ENCODE data around the gene CAPN1. TPM values are rescaled to one million over a fixed set of nuclear protein-coding genes. Genes with fewer than 3 reads are reported as not detected.
A peak's percentile ranks its signal among the peaks of the same experiment; 100 is the strongest.

The CAPN1 gene
- total and polyA plus RNA-seq, 9 of the 15 experiments (the other 6 are each of a cell fraction or from before 2014, with no cell fraction given): 3.5 to 199 (median 61.6) TPM

GRCh38 chr11:65182258-65183170 is 786 bp downstream of the CAPN1 start:
- CTCF ChIA-PET (ENCODE audit: low intra/inter-chr PET ratio): no interaction called here
- peak overlapping the region; percentile 82 for H3K27ac ChIP-seq (ENCODE audit: extremely low read depth, low read depth, low read length)
- peak overlapping the region; percentile 90 to 98 for H3K9ac ChIP-seq (ENCODE audit: insufficient read depth in 1 of 2, low read depth in 2 of 2, low read length in 2 of 2)
- peaks cover 48% of the 10 kb centered on the region for H3K36me3 ChIP-seq (ENCODE audit: control insufficient read depth, insufficient read depth, low read length)
- no peaks in the 10 kb centered on the region for H3K9me1 ChIP-seq (ENCODE audit: control insufficient read depth, insufficient read depth, low read length)
- peaks cover 11 to 54% of the 10 kb centered on the region in 2 experiments for H3K4me1 ChIP-seq (replicated peaks in 1 of 2; ENCODE audit: control insufficient read depth in 2 of 2, insufficient read depth in 2 of 2, low read length in 2 of 2)
- peak overlapping the region; percentile 94 for H3K4me2 ChIP-seq (ENCODE audit: insufficient read depth, low read length)
- ATAC-seq (peak; percentile 59), FAIRE-seq (peak; percentile 72), DNase-seq (ENCODE audit: extremely low read depth in 1 of 4, low spot score in 3 of 4) (peak in 3 of 4 experiments; percentile 46 to 59 (median 56))
- in situ Hi-C loops (cut with MboI) (no loop called here), intact Hi-C loops (cut with micrococcal nuclease) (no loop called here)
- POLR2A ChIA-PET: interaction anchor here (0.6 to 5.7 kb wide), 12 partner anchors 9 to 317 kb away, joined by 3 to 90 read pairs (median 3); partner anchors contain the start of genes FAU, MRPL49, POLA2 and SPDYC
- H3K27me3 ChIP-seq (ENCODE audit: control insufficient read depth in 2 of 2, insufficient read depth in 2 of 2, low read length in 2 of 2): no peaks in the 10 kb centered on the region
- 26% methylated on average over 23 of the region's 23 CpGs for WGBS (ENCODE audit: insufficient coverage, low coverage, missing lambda C conversion rate)
- no peaks in the 10 kb centered on the region for H4K20me1 ChIP-seq (replicated peaks; ENCODE audit: control insufficient read depth, insufficient read depth, low read length)
- no TSS peak for BruUV-seq (replicated peaks)
- peaks cover 45% of the 10 kb centered on the region for H3K79me2 ChIP-seq (ENCODE audit: control insufficient read depth, insufficient read depth, low read length)
- H3K4me3 ChIP-seq: peak overlapping the region; percentile 98
- no peaks in the 10 kb centered on the region for H3K9me3 ChIP-seq (replicated peaks; ENCODE audit: control insufficient read depth, insufficient read depth, low read depth, low read length)
- peak overlapping the region; percentile 53 for H2AFZ ChIP-seq (ENCODE audit: low read depth, low read length)
- TF ChIP-seq, protein P1, sequence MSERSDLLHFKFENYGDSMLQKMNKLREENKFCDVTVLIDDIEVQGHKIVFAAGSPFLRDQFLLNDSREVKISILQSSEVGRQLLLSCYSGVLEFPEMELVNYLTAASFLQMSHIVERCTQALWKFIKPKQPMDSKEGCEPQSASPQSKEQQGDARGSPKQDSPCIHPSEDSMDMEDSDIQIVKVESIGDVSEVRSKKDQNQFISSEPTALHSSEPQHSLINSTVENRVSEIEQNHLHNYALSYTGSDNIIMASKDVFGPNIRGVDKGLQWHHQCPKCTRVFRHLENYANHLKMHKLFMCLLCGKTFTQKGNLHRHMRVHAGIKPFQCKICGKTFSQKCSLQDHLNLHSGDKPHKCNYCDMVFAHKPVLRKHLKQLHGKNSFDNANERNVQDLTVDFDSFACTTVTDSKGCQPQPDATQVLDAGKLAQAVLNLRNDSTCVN (CRISPR knock-in tag; IDR thresholded peaks at IDR 0.05): no peak
- no peak for TF ChIP-seq FOSL1 (tag; conservative IDR thresholded peaks at IDR 0.05)
- TF ChIP-seq, protein P2, sequence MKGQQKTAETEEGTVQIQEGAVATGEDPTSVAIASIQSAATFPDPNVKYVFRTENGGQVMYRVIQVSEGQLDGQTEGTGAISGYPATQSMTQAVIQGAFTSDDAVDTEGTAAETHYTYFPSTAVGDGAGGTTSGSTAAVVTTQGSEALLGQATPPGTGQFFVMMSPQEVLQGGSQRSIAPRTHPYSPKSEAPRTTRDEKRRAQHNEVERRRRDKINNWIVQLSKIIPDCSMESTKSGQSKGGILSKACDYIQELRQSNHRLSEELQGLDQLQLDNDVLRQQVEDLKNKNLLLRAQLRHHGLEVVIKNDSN (CRISPR knock-in tag; IDR thresholded peaks at IDR 0.05): peak; percentile 64
- TF ChIP-seq SPI1 (IDR thresholded peaks at IDR 0.05; ENCODE audit: borderline replicate concordance, low read depth, low read length): no peak
- no peak for TF ChIP-seq MCM2 (IDR thresholded peaks at IDR 0.05; ENCODE audit: low read depth)
- no peak for TF ChIP-seq ZNF717 (CRISPR knock-in tag; IDR thresholded peaks at IDR 0.05)
- no peak for TF ChIP-seq TAF15 (IDR thresholded peaks at IDR 0.05; ENCODE audit: low read depth, low read length)
- no peak for TF ChIP-seq BCOR (IDR thresholded peaks at IDR 0.05)
- TF ChIP-seq, protein P3, sequence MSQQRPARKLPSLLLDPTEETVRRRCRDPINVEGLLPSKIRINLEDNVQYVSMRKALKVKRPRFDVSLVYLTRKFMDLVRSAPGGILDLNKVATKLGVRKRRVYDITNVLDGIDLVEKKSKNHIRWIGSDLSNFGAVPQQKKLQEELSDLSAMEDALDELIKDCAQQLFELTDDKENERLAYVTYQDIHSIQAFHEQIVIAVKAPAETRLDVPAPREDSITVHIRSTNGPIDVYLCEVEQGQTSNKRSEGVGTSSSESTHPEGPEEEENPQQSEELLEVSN (IDR thresholded peaks at IDR 0.05; ENCODE audit: borderline replicate concordance in 1 of 2, extremely low read depth in 1 of 2, insufficient read depth in 1 of 2, insufficient read length in 1 of 2, low read depth in 1 of 2, low read length in 1 of 2, poor library complexity in 1 of 2, severe bottlenecking in 1 of 2): peak in 1 of 2 experiments; percentile 5
- TF ChIP-seq HES1 (IDR thresholded peaks at IDR 0.05; ENCODE audit: low read depth): no peak
- TF ChIP-seq ARID4B (CRISPR knock-in tag; IDR thresholded peaks at IDR 0.05): no peak; the same call in 1 of the 2 replicates
- TF ChIP-seq KAT8 (IDR thresholded peaks at IDR 0.05; ENCODE audit: low read depth): no peak

All from K562 (cell line).